ENCODE data around the gene ACTN4.

Gene ACTN4

GRCh38 chr19:38695832-38696728, 48.6 kb downstream of the ACTN4 start:
- no peak for DNase-seq (ENCODE audit: low spot score)

- no peak for DNase-seq (ENCODE audit: low spot score)
Observed at GRCh38 chr19:38696729-38697055, 49.2 kb downstream of the ACTN4 start.

GRCh38 chr19:38697197-38697596, 49.7 kb downstream of the ACTN4 start:
- no peak for DNase-seq (ENCODE audit: low spot score)

GRCh38 chr19:38697641-38698071, 50.2 kb downstream of the ACTN4 start:
- no peak for DNase-seq (ENCODE audit: low spot score)

GRCh38 chr19:38698225-38699026, 51.0 kb downstream of the ACTN4 start:
- DNase-seq (ENCODE audit: low spot score): no peak

- no peak for DNase-seq (ENCODE audit: low spot score)
Observed at GRCh38 chr19:38699027-38699346, 51.5 kb downstream of the ACTN4 start.

GRCh38 chr19:38699647-38700349, 52.3 kb downstream of the ACTN4 start:
- DNase-seq (ENCODE audit: low spot score): no peak

- DNase-seq (ENCODE audit: low spot score): no peak
Observed at GRCh38 chr19:38700350-38700901, 53.0 kb downstream of the ACTN4 start.

GRCh38 chr19:38700902-38701454, 53.5 kb downstream of the ACTN4 start:
- DNase-seq (ENCODE audit: low spot score): no peak

- DNase-seq (ENCODE audit: low spot score): peak; percentile 58
Observed at GRCh38 chr19:38701455-38702063, 54.1 kb downstream of the ACTN4 start.

- DNase-seq (ENCODE audit: low spot score): peak; percentile 8
Observed at GRCh38 chr19:38702278-38702677, 54.8 kb downstream of the ACTN4 start.

GRCh38 chr19:38703509-38703908, 56.1 kb downstream of the ACTN4 start:
- DNase-seq (ENCODE audit: low spot score): no peak

- DNase-seq (ENCODE audit: low spot score): no peak
Observed at GRCh38 chr19:38704488-38705026, 57.1 kb downstream of the ACTN4 start.

- DNase-seq (ENCODE audit: low spot score): no peak
Observed at GRCh38 chr19:38705197-38706019, 58.0 kb downstream of the ACTN4 start.

- DNase-seq (ENCODE audit: low spot score): no peak
Observed at GRCh38 chr19:38706792-38707511, 59.5 kb downstream of the ACTN4 start.

GRCh38 chr19:38707512-38708114, 60.2 kb downstream of the ACTN4 start:
- DNase-seq (ENCODE audit: low spot score): peak; percentile 11

- no peak for DNase-seq (ENCODE audit: low spot score)
Observed at GRCh38 chr19:38708413-38709024, 61.1 kb downstream of the ACTN4 start.

GRCh38 chr19:38709119-38709518, 61.7 kb downstream of the ACTN4 start:
- no peak for DNase-seq (ENCODE audit: low spot score)
